GM23338 (cell line): Measurements from ENCODE around the gene RRP12. TPM values are rescaled to one million over a fixed set of nuclear protein-coding genes. Genes with fewer than 3 reads are reported as not detected.

Experiments used
- ATAC-seq: fragments of 200-7000 bp; cut with Tn5 transposase; 3 replicates; pipeline ENCODE4 v1.9.1; 2020
- DNase-seq: peaks from one replicate; pipeline ENCODE4 v3.0.0-alpha.2; 2015; ENCODE audit warnings: low spot score
- H2AFZ ChIP-seq: fragments of 200-600 bp; sonication (generic); 2 replicates; pipeline ENCODE4 v1.8.0; 2016; ENCODE audit warnings: antibody characterized with exemption, mild to moderate bottlenecking, moderate library complexity
- H3F3A ChIP-seq: fragments of 200-600 bp; sonication (generic); replicated peaks from 2 replicates; pipeline ENCODE4 v1.8.0; 2017; ENCODE audit warnings: antibody characterized with exemption, mixed run types, low read depth
- H3K27ac ChIP-seq: fragments of 200-600 bp; sonication (generic); 2 replicates; pipeline ENCODE4 v1.6.1; 2016; ENCODE audit warnings: low read depth
- H3K27me3 ChIP-seq: fragments of 200-600 bp; sonication (generic); 2 replicates; pipeline ENCODE4 v1.8.0; 2016; ENCODE audit warnings: mild to moderate bottlenecking, mixed run types, moderate library complexity; ENCODE audit not compliant: insufficient read depth
- H3K36me3 ChIP-seq: fragments of 200-600 bp; sonication (generic); 2 replicates; pipeline ENCODE4 v1.8.0; 2016; ENCODE audit warnings: mild to moderate bottlenecking; ENCODE audit not compliant: insufficient read depth
- H3K4me1 ChIP-seq: fragments of 200-600 bp; sonication (generic); 2 replicates; pipeline ENCODE4 v1.8.0; 2016; ENCODE audit warnings: mild to moderate bottlenecking, moderate library complexity; ENCODE audit not compliant: insufficient read depth
- H3K4me2 ChIP-seq: fragments of 200-600 bp; sonication (generic); 2 replicates; pipeline ENCODE4 v1.7.1; 2017; ENCODE audit warnings: mixed run types
- H3K4me3 ChIP-seq: fragments of 200-600 bp; sonication (generic); 2 replicates; pipeline ENCODE4 v1.6.1; 2016; ENCODE audit warnings: mixed run types
- H3K79me2 ChIP-seq: fragments of 200-600 bp; sonication (generic); replicated peaks from 2 replicates; pipeline ENCODE4 v1.8.0; 2017; ENCODE audit warnings: mild to moderate bottlenecking; ENCODE audit not compliant: insufficient read depth
- H3K9me2 ChIP-seq: fragments of 200-600 bp; sonication (generic); 2 replicates; pipeline ENCODE4 v1.8.0; 2017; ENCODE audit not compliant: insufficient read depth
- H4K20me1 ChIP-seq: fragments of 200-600 bp; sonication (generic); replicated peaks from 2 replicates; pipeline ENCODE4 v1.8.0; 2017; ENCODE audit warnings: mild to moderate bottlenecking; ENCODE audit not compliant: insufficient read depth
- H3K27ac Mint-ChIP-seq: 2 replicates; pipeline ENCODE4 v1.8.0; 2020; ENCODE audit warnings: inconsistent platforms, mild to moderate bottlenecking, moderate library complexity, mixed read lengths
- H3K27me3 Mint-ChIP-seq: 3 replicates; pipeline ENCODE4 v1.8.0; 2022; ENCODE audit warnings: low read depth, mild to moderate bottlenecking, moderate library complexity, mixed read lengths, inconsistent platforms; ENCODE audit not compliant: insufficient read depth, poor library complexity
- H3K36me3 Mint-ChIP-seq: 3 replicates; pipeline ENCODE4 v1.8.0; 2021; ENCODE audit warnings: low read depth, mild to moderate bottlenecking, inconsistent platforms, moderate library complexity, mixed read lengths
- H3K4me1 Mint-ChIP-seq: 3 replicates; pipeline ENCODE4 v1.8.0; 2020; ENCODE audit warnings: mild to moderate bottlenecking, inconsistent platforms, mixed read lengths
- H3K4me3 Mint-ChIP-seq: 3 replicates; pipeline ENCODE4 v1.8.0; 2021; ENCODE audit warnings: moderate library complexity, mild to moderate bottlenecking, inconsistent platforms, mixed read lengths
- H3K9me3 Mint-ChIP-seq: 3 replicates; pipeline ENCODE4 v1.8.0; 2020; ENCODE audit warnings: moderate library complexity, mild to moderate bottlenecking, inconsistent platforms, mixed read lengths
- ZNF114 ChIP-seq: fragments of 250-450 bp; sonication (Bioruptor Pico); IDR thresholded peaks from 2 replicates; pipeline ENCODE4 v1.5.0; 2020; ENCODE audit warnings: mild to moderate bottlenecking, moderate library complexity
- polyA plus RNA-seq: library from polyadenylated mRNA; unstranded; fragments of >200 nt; fragmentation: Nextera tagmentation; extraction: Ambion mirVana; gene quantifications from 2 replicates; pipeline ENCODE4 v1.2.1, GENCODE V29; 2016
- total RNA-seq: library from RNA; depleted of rRNA; stranded (reverse); fragments of >200 nt; shearing (Covaris generic); gene quantifications from 2 replicates; pipeline ENCODE4 v1.2.3, GENCODE V29; 2014
- TF ChIP-seq, protein P1 (sequence below): IDR thresholded peaks from one replicate; pipeline ENCODE4 v1.6.1; 2018; ENCODE audit warnings: antibody characterized with exemption; ENCODE audit not compliant: unreplicated experiment
- TF ChIP-seq, protein P2 (sequence below): fragments of 250-450 bp; sonication (Bioruptor Pico); IDR thresholded peaks from 2 replicates; pipeline ENCODE4 v1.5.0; 2020; ENCODE audit warnings: mild to moderate bottlenecking, moderate library complexity

Gene RRP12
- total and polyA plus RNA-seq, 2 experiments from 2014 or later, result 53.4 to 62.6 TPM

DNA sequence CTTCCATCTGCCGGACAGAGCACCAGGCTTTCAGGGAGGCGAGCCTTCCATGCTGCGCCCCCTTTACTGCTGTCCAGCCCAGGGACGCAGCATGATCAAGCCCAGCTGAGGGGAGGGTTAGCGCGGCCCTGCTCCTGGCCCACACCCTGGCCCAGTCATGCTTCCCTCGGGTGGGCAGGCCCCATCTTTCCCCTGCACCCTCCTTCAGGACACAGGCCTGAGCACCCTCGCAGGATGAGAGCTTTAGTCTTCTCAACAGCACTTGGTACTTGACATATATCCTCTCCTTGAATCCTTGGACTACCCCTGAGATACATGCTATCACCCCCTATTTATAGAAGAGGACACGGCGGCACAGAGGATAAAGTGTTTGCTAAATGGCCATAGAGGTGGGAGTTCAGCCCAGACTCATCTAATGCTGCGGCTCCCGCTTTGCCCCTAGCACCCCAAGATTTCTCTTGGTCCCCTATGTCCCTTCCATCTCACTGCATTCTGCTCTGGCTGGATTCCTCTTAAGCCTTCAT is 34.0 kb downstream of the RRP12 start:
- H3K4me3 Mint-ChIP-seq, result no peak overlapping the region
- no peaks in the 10 kb centered on the region; the same call in 2 of the 3 replicates for H3K4me1 Mint-ChIP-seq
- H3K9me3 Mint-ChIP-seq, result no peaks in the 10 kb centered on the region; the same call in 2 of the 3 replicates
- ATAC-seq, result no peak
- no peak overlapping the region for H3K4me3 ChIP-seq
- no peaks in the 10 kb centered on the region; the same call in 1 of the 2 replicates for H4K20me1 ChIP-seq
- no peak overlapping the region for H3K27ac ChIP-seq
- H3K36me3 ChIP-seq, result peaks cover 18% of the 10 kb centered on the region
- 0 out of 2 replicates have a peak, but pooled peaks cover 4% of the 10 kb centered on the region for H3F3A ChIP-seq
- no peaks in the 10 kb centered on the region for H3K79me2 ChIP-seq
- no peaks in the 10 kb centered on the region for H3K27me3 ChIP-seq
- DNase-seq, result no peak
- no peak overlapping the region for H3K4me2 ChIP-seq
- no peak overlapping the region for H2AFZ ChIP-seq
- H3K36me3 Mint-ChIP-seq, result peaks cover 85% of the 10 kb centered on the region
- H3K27me3 Mint-ChIP-seq, result peaks cover 9% of the 10 kb centered on the region
- TF ChIP-seq, protein P1, sequence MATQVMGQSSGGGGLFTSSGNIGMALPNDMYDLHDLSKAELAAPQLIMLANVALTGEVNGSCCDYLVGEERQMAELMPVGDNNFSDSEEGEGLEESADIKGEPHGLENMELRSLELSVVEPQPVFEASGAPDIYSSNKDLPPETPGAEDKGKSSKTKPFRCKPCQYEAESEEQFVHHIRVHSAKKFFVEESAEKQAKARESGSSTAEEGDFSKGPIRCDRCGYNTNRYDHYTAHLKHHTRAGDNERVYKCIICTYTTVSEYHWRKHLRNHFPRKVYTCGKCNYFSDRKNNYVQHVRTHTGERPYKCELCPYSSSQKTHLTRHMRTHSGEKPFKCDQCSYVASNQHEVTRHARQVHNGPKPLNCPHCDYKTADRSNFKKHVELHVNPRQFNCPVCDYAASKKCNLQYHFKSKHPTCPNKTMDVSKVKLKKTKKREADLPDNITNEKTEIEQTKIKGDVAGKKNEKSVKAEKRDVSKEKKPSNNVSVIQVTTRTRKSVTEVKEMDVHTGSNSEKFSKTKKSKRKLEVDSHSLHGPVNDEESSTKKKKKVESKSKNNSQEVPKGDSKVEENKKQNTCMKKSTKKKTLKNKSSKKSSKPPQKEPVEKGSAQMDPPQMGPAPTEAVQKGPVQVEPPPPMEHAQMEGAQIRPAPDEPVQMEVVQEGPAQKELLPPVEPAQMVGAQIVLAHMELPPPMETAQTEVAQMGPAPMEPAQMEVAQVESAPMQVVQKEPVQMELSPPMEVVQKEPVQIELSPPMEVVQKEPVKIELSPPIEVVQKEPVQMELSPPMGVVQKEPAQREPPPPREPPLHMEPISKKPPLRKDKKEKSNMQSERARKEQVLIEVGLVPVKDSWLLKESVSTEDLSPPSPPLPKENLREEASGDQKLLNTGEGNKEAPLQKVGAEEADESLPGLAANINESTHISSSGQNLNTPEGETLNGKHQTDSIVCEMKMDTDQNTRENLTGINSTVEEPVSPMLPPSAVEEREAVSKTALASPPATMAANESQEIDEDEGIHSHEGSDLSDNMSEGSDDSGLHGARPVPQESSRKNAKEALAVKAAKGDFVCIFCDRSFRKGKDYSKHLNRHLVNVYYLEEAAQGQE, result no peak
- no peak for TF ChIP-seq ZNF114
- TF ChIP-seq, protein P2, sequence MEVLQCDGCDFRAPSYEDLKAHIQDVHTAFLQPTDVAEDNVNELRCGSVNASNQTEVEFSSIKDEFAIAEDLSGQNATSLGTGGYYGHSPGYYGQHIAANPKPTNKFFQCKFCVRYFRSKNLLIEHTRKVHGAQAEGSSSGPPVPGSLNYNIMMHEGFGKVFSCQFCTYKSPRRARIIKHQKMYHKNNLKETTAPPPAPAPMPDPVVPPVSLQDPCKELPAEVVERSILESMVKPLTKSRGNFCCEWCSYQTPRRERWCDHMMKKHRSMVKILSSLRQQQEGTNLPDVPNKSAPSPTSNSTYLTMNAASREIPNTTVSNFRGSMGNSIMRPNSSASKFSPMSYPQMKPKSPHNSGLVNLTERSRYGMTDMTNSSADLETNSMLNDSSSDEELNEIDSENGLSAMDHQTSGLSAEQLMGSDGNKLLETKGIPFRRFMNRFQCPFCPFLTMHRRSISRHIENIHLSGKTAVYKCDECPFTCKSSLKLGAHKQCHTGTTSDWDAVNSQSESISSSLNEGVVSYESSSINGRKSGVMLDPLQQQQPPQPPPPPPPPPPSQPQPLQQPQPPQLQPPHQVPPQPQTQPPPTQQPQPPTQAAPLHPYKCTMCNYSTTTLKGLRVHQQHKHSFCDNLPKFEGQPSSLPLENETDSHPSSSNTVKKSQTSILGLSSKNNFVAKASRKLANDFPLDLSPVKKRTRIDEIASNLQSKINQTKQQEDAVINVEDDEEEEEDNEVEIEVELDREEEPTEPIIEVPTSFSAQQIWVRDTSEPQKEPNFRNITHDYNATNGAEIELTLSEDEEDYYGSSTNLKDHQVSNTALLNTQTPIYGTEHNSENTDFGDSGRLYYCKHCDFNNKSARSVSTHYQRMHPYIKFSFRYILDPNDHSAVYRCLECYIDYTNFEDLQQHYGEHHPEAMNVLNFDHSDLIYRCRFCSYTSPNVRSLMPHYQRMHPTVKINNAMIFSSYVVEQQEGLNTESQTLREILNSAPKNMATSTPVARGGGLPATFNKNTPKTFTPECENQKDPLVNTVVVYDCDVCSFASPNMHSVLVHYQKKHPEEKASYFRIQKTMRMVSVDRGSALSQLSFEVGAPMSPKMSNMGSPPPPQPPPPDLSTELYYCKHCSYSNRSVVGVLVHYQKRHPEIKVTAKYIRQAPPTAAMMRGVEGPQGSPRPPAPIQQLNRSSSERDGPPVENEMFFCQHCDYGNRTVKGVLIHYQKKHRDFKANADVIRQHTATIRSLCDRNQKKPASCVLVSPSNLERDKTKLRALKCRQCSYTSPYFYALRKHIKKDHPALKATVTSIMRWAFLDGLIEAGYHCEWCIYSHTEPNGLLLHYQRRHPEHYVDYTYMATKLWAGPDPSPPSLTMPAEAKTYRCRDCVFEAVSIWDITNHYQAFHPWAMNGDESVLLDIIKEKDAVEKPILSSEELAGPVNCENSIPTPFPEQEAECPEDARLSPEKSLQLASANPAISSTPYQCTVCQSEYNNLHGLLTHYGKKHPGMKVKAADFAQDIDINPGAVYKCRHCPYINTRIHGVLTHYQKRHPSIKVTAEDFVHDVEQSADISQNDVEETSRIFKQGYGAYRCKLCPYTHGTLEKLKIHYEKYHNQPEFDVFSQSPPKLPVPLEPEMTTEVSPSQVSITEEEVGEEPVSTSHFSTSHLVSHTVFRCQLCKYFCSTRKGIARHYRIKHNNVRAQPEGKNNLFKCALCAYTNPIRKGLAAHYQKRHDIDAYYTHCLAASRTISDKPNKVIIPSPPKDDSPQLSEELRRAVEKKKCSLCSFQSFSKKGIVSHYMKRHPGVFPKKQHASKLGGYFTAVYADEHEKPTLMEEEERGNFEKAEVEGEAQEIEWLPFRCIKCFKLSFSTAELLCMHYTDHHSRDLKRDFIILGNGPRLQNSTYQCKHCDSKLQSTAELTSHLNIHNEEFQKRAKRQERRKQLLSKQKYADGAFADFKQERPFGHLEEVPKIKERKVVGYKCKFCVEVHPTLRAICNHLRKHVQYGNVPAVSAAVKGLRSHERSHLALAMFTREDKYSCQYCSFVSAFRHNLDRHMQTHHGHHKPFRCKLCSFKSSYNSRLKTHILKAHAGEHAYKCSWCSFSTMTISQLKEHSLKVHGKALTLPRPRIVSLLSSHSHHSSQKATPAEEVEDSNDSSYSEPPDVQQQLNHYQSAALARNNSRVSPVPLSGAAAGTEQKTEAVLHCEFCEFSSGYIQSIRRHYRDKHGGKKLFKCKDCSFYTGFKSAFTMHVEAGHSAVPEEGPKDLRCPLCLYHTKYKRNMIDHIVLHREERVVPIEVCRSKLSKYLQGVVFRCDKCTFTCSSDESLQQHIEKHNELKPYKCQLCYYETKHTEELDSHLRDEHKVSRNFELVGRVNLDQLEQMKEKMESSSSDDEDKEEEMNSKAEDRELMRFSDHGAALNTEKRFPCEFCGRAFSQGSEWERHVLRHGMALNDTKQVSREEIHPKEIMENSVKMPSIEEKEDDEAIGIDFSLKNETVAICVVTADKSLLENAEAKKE (CRISPR knock-in tag), result no peak
- H3K9me2 ChIP-seq, result no peaks in the 10 kb centered on the region
- H3K4me1 ChIP-seq, result no peaks in the 10 kb centered on the region
- H3K27ac Mint-ChIP-seq, result no peak overlapping the region
